B cell (primary cell): ENCODE data around the gene CYGB. TPM values are rescaled to one million over a fixed set of nuclear protein-coding genes. Genes with fewer than 3 reads are reported as not detected.

Source experiments
- ATAC-seq: fragments of 200-7000 bp; cut with Tn5 transposase; one replicate; pipeline ENCODE4 v1.10.0; 2021; ENCODE audit warnings: low read depth, mild to moderate bottlenecking, moderate number of reproducible peaks, moderate library complexity
- CTCF ChIA-PET: fragments of 350-600 bp; sonication (Branson Sonifier 250); formaldehyde crosslinking; loops from one replicate; lab custom pipeline; 2021; ENCODE audit warnings: antibody characterized with exemption, inconsistent platforms; lab: Charles Lee
- POLR2A ChIA-PET: fragments of 350-600 bp; sonication (Branson Sonifier 250); formaldehyde crosslinking; loops from one replicate; lab custom pipeline; 2021; ENCODE audit warnings: antibody characterized with exemption; lab: Charles Lee
- DNase-seq: peaks from one replicate; pipeline ENCODE4 v3.0.0; 2013
- H2AFZ ChIP-seq: 2 replicates; pipeline ENCODE4 v1.6.1; 2012; ENCODE audit warnings: mild to moderate bottlenecking, low read depth, low read length; ENCODE audit not compliant: insufficient read depth, poor library complexity, severe bottlenecking
- H3K27ac ChIP-seq, 2 donors: 1 replicate in 1 of 2; 2 replicates in 1 of 2; pipeline ENCODE4 v1.5.1; 2012 to 2013; ENCODE audit warnings: low read length in 2 of 2, mild to moderate bottlenecking in 2 of 2, moderate library complexity in 1 of 2
- H3K27me3 ChIP-seq, 4 experiments: fragments of 200-600 bp in 1 of 4; sonication (generic) in 1 of 4; replicated peaks in 1 of 4; 1 replicate in 2 of 4; 2 replicates in 2 of 4; pipeline versions ENCODE4 v1.6.1 to v1.7.0; 2013 to 2016; ENCODE audit warnings: low read length in 3 of 4, mild to moderate bottlenecking in 2 of 4, mixed read lengths in 1 of 4, moderate library complexity in 1 of 4; ENCODE audit not compliant: insufficient read depth in 4 of 4, control insufficient read depth in 3 of 4; ENCODE audit errors: control extremely low read depth in 1 of 4
- H3K36me3 ChIP-seq, 2 experiments: replicated peaks in 1 of 2; 1 replicate in 1 of 2; 2 replicates in 1 of 2; pipeline versions ENCODE4 v1.6.1 to v1.7.1; 2013; ENCODE audit warnings: low read length in 1 of 2; ENCODE audit not compliant: insufficient read depth in 2 of 2, control insufficient read depth in 1 of 2; ENCODE audit errors: control extremely low read depth in 1 of 2, extremely low read depth in 1 of 2
- H3K4me1 ChIP-seq, 2 donors: fragments of 200-600 bp in 1 of 2; sonication (generic) in 1 of 2; 1 replicate in 1 of 2; 2 replicates in 1 of 2; pipeline versions ENCODE4 v1.5.1 to v1.6.1; 2013 to 2017; ENCODE audit warnings: low read length in 2 of 2; ENCODE audit not compliant: control insufficient read depth in 2 of 2, insufficient read depth in 2 of 2
- H3K4me2 ChIP-seq: replicated peaks from 2 replicates; pipeline ENCODE3; 2012; ENCODE audit warnings: mild to moderate bottlenecking, low read depth, low read length; ENCODE audit not compliant: poor library complexity, severe bottlenecking
- H3K4me3 ChIP-seq, 5 experiments: fragments of 200-600 bp in 1 of 5; sonication (generic) in 1 of 5; 1 replicate in 3 of 5; 2 replicates in 2 of 5; pipeline versions ENCODE4 v1.5.1 to v1.7.0; 2011 to 2016; ENCODE audit warnings: low read length in 4 of 5, mild to moderate bottlenecking in 4 of 5, low read depth in 2 of 5, control low read depth in 1 of 5, moderate library complexity in 1 of 5; ENCODE audit not compliant: insufficient read depth in 1 of 5; ENCODE audit errors: control extremely low read depth in 1 of 5, extremely low read depth in 1 of 5
- H3K79me2 ChIP-seq: fragments of 200-600 bp; sonication (generic); one replicate; pipeline ENCODE4 v1.6.0; 2016; ENCODE audit warnings: low read length; ENCODE audit not compliant: control insufficient read depth, insufficient read depth
- H3K9ac ChIP-seq: fragments of 200-600 bp; sonication (generic); 2 replicates; pipeline ENCODE4 v1.6.1; 2017; ENCODE audit warnings: mild to moderate bottlenecking, low read length, moderate library complexity
- H3K9me3 ChIP-seq, 3 donors: one replicate each; pipeline versions ENCODE4 v1.6.1 to v1.7.1; 2013; ENCODE audit warnings: low read length in 2 of 3; ENCODE audit not compliant: control insufficient read depth in 2 of 3, insufficient read depth in 1 of 3; ENCODE audit errors: control extremely low read depth in 1 of 3
- H4K20me1 ChIP-seq: 2 replicates; pipeline ENCODE4 v1.6.0; 2012; ENCODE audit warnings: mild to moderate bottlenecking, low read length; ENCODE audit not compliant: insufficient read depth, control insufficient read depth, poor library complexity, severe bottlenecking
- H3K27ac Mint-ChIP-seq: one replicate; pipeline ENCODE4 v1.8.0; 2021; ENCODE audit warnings: mixed read lengths
- H3K27me3 Mint-ChIP-seq: one replicate; pipeline ENCODE4 v1.8.0; 2021; ENCODE audit warnings: mixed read lengths
- H3K4me1 Mint-ChIP-seq: one replicate; pipeline ENCODE4 v1.8.0; 2021; ENCODE audit warnings: mixed read lengths
- H3K4me3 Mint-ChIP-seq: one replicate; pipeline ENCODE4 v1.8.0; 2021; ENCODE audit warnings: mixed read lengths
- H3K9me3 Mint-ChIP-seq: one replicate; pipeline ENCODE4 v1.8.0; 2022; ENCODE audit warnings: mixed read lengths; ENCODE audit not compliant: insufficient read depth
- CTCF ChIP-seq: fragments of 200-600 bp; IDR thresholded peaks from one replicate; pipeline ENCODE4 v1.8.0; 2022; ENCODE audit warnings: antibody characterized with exemption, mild to moderate bottlenecking
- EZH2 ChIP-seq: IDR thresholded peaks from 2 replicates; pipeline ENCODE4 v1.6.1; 2012; ENCODE audit warnings: borderline replicate concordance, low read depth, mild to moderate bottlenecking, moderate library complexity, low read length; ENCODE audit not compliant: insufficient read depth, poor library complexity, severe bottlenecking
- WGBS: methylation state at CpG from one replicate; pipeline ENCODE4 v1.1.5; 2013; ENCODE audit warnings: missing lambda C conversion rate; ENCODE audit not compliant: insufficient coverage; 5-methylcytosine and 5-hydroxymethylcytosine counted together
- intact Hi-C: fragments of 100-400 bp; cut with micrococcal nuclease; formaldehyde crosslinking; loops from one replicate; pipeline ENCODE4 v1.10.0; 2022
- polyA plus RNA-seq: library from polyadenylated mRNA; depleted of rRNA; stranded (reverse); fragments of >200 nt; gene quantifications from 2 replicates; pipeline ENCODE4 v1.2.3, GENCODE V29; 2012
- total RNA-seq, 2 donors: library from RNA; stranded (reverse); fragments of 120-200 nt in 1 of 2; gene quantifications; 1 replicate in 1 of 2; 2 replicates in 1 of 2; pipeline versions ENCODE4 v1.2.3 to v1.2.4, GENCODE V29; 2013 to 2022

Gene CYGB
- total and polyA plus RNA-seq, 2 donors (not counting 1 experiment from before 2014, with no cell fraction given): 0.42 to 2.7 TPM

GRCh38 chr17:76535788-76536510 is 1.6 kb downstream of the CYGB start:
- WGBS: 80% methylated on average over 16 of the region's 19 CpGs
- CTCF ChIA-PET: interaction anchor here (1.2 to 2.5 kb wide), 3 partner anchors 8 to 13 kb away, joined by 5 to 16 read pairs (median 6); no protein-coding TSS in a partner anchor
- peak overlapping the region; percentile 14 for H3K4me3 Mint-ChIP-seq

More at GRCh38 chr17:76535788-76536510, 1.6 kb downstream of the CYGB start:
- ATAC-seq (no peak), DNase-seq (no peak)
- H3K9me3 Mint-ChIP-seq: no peaks in the 10 kb centered on the region
- peaks cover 18% of the 10 kb centered on the region for H3K27me3 Mint-ChIP-seq
- intact Hi-C loops: no loop called here
- POLR2A ChIA-PET: interaction anchor here (0.6 to 1.1 kb wide), 2 partner anchors 8 to 38 kb away, joined by 5 read pairs; no protein-coding TSS in a partner anchor
- no peak overlapping the region for H3K4me3 ChIP-seq
- peaks cover 0 to 39% (median 17%) of the 10 kb centered on the region in 4 experiments for H3K27me3 ChIP-seq
- H3K27ac ChIP-seq: no peak overlapping the region
- H3K27ac Mint-ChIP-seq: no peak overlapping the region
- peaks cover 0 to 6% (median 0%) of the 10 kb centered on the region in 3 donors for H3K9me3 ChIP-seq
- peaks cover 34% of the 10 kb centered on the region for H3K4me1 Mint-ChIP-seq
- no peak overlapping the region for H3K9ac ChIP-seq
- peaks cover 24 to 30% of the 10 kb centered on the region in 2 donors for H3K4me1 ChIP-seq
- no peaks in the 10 kb centered on the region for H3K36me3 ChIP-seq
- no peak overlapping the region for H2AFZ ChIP-seq
- TF ChIP-seq CTCF (no peak), EZH2 (no peak)
- peaks cover 10% of the 10 kb centered on the region for H4K20me1 ChIP-seq
- H3K79me2 ChIP-seq: peaks cover 49% of the 10 kb centered on the region
- H3K4me2 ChIP-seq: no peak overlapping the region
